GM12892 (cell line): ENCODE data around the gene STH.

ENCODE experiments used
- POLR2A ChIP-seq: IDR thresholded peaks from 2 replicates; pipeline ENCODE4 v1.6.1; 2011; ENCODE audit warnings: low read depth, low read length, control low read depth
- POLR2AphosphoS5 ChIP-seq: IDR thresholded peaks from 2 replicates; pipeline ENCODE4 v1.6.1; 2011; ENCODE audit warnings: low read depth, low read length, control low read depth

GRCh38 chr17:46033392-46033791 lies 34.3 kb downstream of the STH start:
- TF ChIP-seq POLR2A (no peak), POLR2AphosphoS5 (no peak)
